GM12878 (cell line): Measurements from ENCODE around the gene VMAC. TPM values are rescaled to one million over a fixed set of nuclear protein-coding genes. Genes with fewer than 3 reads are reported as not detected.

Source experiments
- ATAC-seq: fragments of 200-7000 bp; cut with Tn5 transposase; 3 replicates; pipeline ENCODE4 v1.9.1; 2020; ENCODE audit warnings: mild to moderate bottlenecking, moderate library complexity
- BruUV-seq: library from RNA; stranded (reverse); fragments of 400-500 nt; replicated peaks from 2 replicates; lab custom pipeline; 2021; lab: Mats Ljungman, UMichigan
- CTCF ChIA-PET: fragments of 300-600 bp; sonication (Branson Sonifier 250); formaldehyde crosslinking; extraction: SDS; loops from one replicate; lab custom pipeline; 2021; ENCODE audit warnings: inconsistent platforms; lab: Yijun Ruan, JAX
- POLR2A ChIA-PET: fragments of 350-600 bp; formaldehyde crosslinking; extraction: SDS; loops from one replicate; lab custom pipeline; 2021; ENCODE audit warnings: inconsistent platforms; lab: Charles Lee
- RAD21 ChIA-PET: fragments of 300-600 bp; sonication (Branson Sonifier 250); formaldehyde crosslinking; loops from one replicate; lab custom pipeline; 2023; ENCODE audit warnings: antibody characterized with exemption; ENCODE audit not compliant: unreplicated experiment; lab: Charles Lee
- SMC1A ChIA-PET: fragments of 300-600 bp; sonication (Branson Sonifier 250); formaldehyde crosslinking; loops from one replicate; lab custom pipeline; 2023; ENCODE audit not compliant: unreplicated experiment, uncharacterized antibody; lab: Charles Lee
- DNase-seq: peaks from one replicate; pipeline ENCODE4 v3.0.0-alpha.2; 2011; ENCODE audit warnings: low read depth, low spot score
- FAIRE-seq: peaks from 3 replicates; lab custom pipeline; 2011; peaks lifted over from hg19 to GRCh38; lab: Jason Lieb, UNC
- H2AFZ ChIP-seq: 2 replicates; pipeline ENCODE4 v1.6.0; 2011; ENCODE audit warnings: low read depth, low read length, control low read depth; ENCODE audit not compliant: control insufficient read depth
- H3K27ac ChIP-seq: 2 replicates; pipeline ENCODE4 v1.5.1; 2011; ENCODE audit warnings: control low read depth; ENCODE audit not compliant: control insufficient read depth, insufficient read depth
- H3K27me3 ChIP-seq, 2 experiments: replicated peaks in 1 of 2; 2 replicates each; pipeline versions ENCODE4 v1.6.0 to v1.6.1; 2011; ENCODE audit warnings: low read length in 1 of 2; ENCODE audit not compliant: control insufficient read depth in 2 of 2, insufficient read depth in 2 of 2
- H3K36me3 ChIP-seq, 2 experiments: 2 replicates each; pipeline ENCODE4 v1.5.1; 2011; ENCODE audit warnings: low read length in 1 of 2; ENCODE audit not compliant: control insufficient read depth in 2 of 2, insufficient read depth in 2 of 2
- H3K4me1 ChIP-seq: 2 replicates; pipeline ENCODE4 v1.6.1; 2011; ENCODE audit warnings: mild to moderate bottlenecking, low read length, moderate library complexity, mixed read lengths; ENCODE audit not compliant: control insufficient read depth, insufficient read depth
- H3K4me2 ChIP-seq: 2 replicates; pipeline ENCODE4 v1.6.0; 2011; ENCODE audit warnings: control low read depth; ENCODE audit not compliant: control insufficient read depth, insufficient read depth
- H3K4me3 ChIP-seq: fragments of 200-600 bp; sonication (generic); 2 replicates; pipeline ENCODE4 v1.5.1; 2016
- H3K79me2 ChIP-seq: 2 replicates; pipeline ENCODE4 v1.6.0; 2011; ENCODE audit warnings: low read length; ENCODE audit not compliant: control insufficient read depth, insufficient read depth
- H3K9ac ChIP-seq: 2 replicates; pipeline ENCODE4 v1.8.0; 2011; ENCODE audit warnings: low read length, control low read depth, mixed read lengths; ENCODE audit not compliant: control insufficient read depth, insufficient read depth
- H3K9me3 ChIP-seq: replicated peaks from 3 replicates; pipeline ENCODE4 v1.5.1; 2011; ENCODE audit warnings: mild to moderate bottlenecking, low read length; ENCODE audit not compliant: control insufficient read depth, insufficient read depth
- H4K20me1 ChIP-seq: 2 replicates; pipeline ENCODE4 v1.6.0; 2011; ENCODE audit not compliant: control insufficient read depth, insufficient read depth
- BHLHE40 ChIP-seq, 2 experiments: fragments of 450-650 bp in 1 of 2; IDR thresholded peaks; 2 replicates each; pipeline ENCODE4 v1.6.1; 2011 to 2017; ENCODE audit warnings: low read depth in 2 of 2, borderline replicate concordance in 1 of 2, improper control_type of control experiment in 1 of 2, low read length in 1 of 2, mild to moderate bottlenecking in 1 of 2
- E2F8 ChIP-seq: fragments of 450-650 bp; IDR thresholded peaks from 2 replicates; pipeline ENCODE4 v1.6.1; 2018; ENCODE audit warnings: mild to moderate bottlenecking, low read depth, moderate library complexity; ENCODE audit not compliant: partially characterized antibody
- E4F1 ChIP-seq: fragments of 450-650 bp; IDR thresholded peaks from 2 replicates; pipeline ENCODE4 v1.6.1; 2018; ENCODE audit warnings: borderline replicate concordance, mild to moderate bottlenecking; ENCODE audit not compliant: partially characterized antibody
- JUNB ChIP-seq: IDR thresholded peaks from 2 replicates; pipeline ENCODE4 v1.6.1; 2016; ENCODE audit warnings: antibody characterized with exemption, mild to moderate bottlenecking
- KLF5 ChIP-seq: fragments of 450-650 bp; IDR thresholded peaks from 2 replicates; pipeline ENCODE4 v1.6.1; 2014; ENCODE audit warnings: mild to moderate bottlenecking; ENCODE audit not compliant: partially characterized antibody
- MYC ChIP-seq: IDR thresholded peaks from 2 replicates; pipeline ENCODE4 v1.6.1; 2011; ENCODE audit warnings: mild to moderate bottlenecking, low read length, moderate library complexity, inconsistent platforms; ENCODE audit not compliant: insufficient read depth, insufficient replicate concordance, insufficient read length, severe bottlenecking
- NFYB ChIP-seq: IDR thresholded peaks from 2 replicates; pipeline ENCODE4 v1.6.1; 2011; ENCODE audit warnings: low read depth, mild to moderate bottlenecking, low read length, improper control_type of control experiment, moderate library complexity; ENCODE audit not compliant: insufficient read depth
- NR2C2 ChIP-seq: IDR thresholded peaks from 2 replicates; pipeline ENCODE4 v1.6.1; 2011; ENCODE audit warnings: borderline replicate concordance, low read depth; ENCODE audit not compliant: control insufficient read depth, insufficient read length
- RELB ChIP-seq: fragments of 450-650 bp; IDR thresholded peaks from 2 replicates; pipeline ENCODE4 v1.6.1; 2017; ENCODE audit warnings: low read depth, mild to moderate bottlenecking, moderate library complexity
- USF2 ChIP-seq: IDR thresholded peaks from 2 replicates; pipeline ENCODE4 v1.6.1; 2011; ENCODE audit warnings: low read depth, low read length, improper control_type of control experiment, borderline replicate concordance
- WGBS: methylation state at CpG from one replicate; pipeline ENCODE4 v1.1.6; 2016; ENCODE audit warnings: low lambda C conversion rate; ENCODE audit not compliant: insufficient replicate concordance, insufficient coverage; ENCODE audit errors: missing lambda C conversion rate; 5-methylcytosine and 5-hydroxymethylcytosine counted together
- in situ Hi-C: fragments of 300-500 bp; cut with MboI; formaldehyde crosslinking; loops from 9 replicates; pipeline ENCODE4 v1.14.3; 2018; ENCODE audit warnings: mixed read lengths
- intact Hi-C: fragments of 100-400 bp; cut with micrococcal nuclease; formaldehyde crosslinking; loops from one replicate; pipeline ENCODE4 v1.14.2; 2022; ENCODE audit not compliant: unreplicated experiment
- polyA plus RNA-seq, 11 experiments: library from polyadenylated mRNA; depleted of rRNA in 4 of 11; unstranded in 6 of 11; stranded (reverse) in 5 of 11; fragments of >200 nt; fragmentation: Nextera tagmentation in 4 of 11; fragmentation: Illumina TruSeq in 1 of 11; extraction: Ambion mirVana in 4 of 11; extraction: Trizol in 1 of 11; gene quantifications; 1 replicate in 1 of 11; 2 replicates in 10 of 11; pipeline versions ENCODE4 v1.2.1 to v1.2.3, GENCODE V29; 2011 to 2016; ENCODE audit warnings: inconsistent platforms in 2 of 11, missing spikeins in 2 of 11, low read depth in 1 of 11
- total RNA-seq, 4 experiments: library from RNA; depleted of rRNA in 3 of 4; stranded (reverse); fragments of >200 nt in 3 of 4; fragmentation: Illumina TruSeq in 1 of 4; extraction: Trizol in 1 of 4; gene quantifications; 2 replicates each; pipeline versions ENCODE4 v1.2.1 to v1.2.3, GENCODE V29; 2013 to 2021

Gene VMAC
- total and polyA plus RNA-seq, 10 of the 15 experiments (the other 5 are each of a cell fraction or from before 2014, with no cell fraction given), result 0.18 to 6.8 (median 1.8) TPM

GRCh38 chr19:5950741-5951140 lies 46.1 kb downstream of the VMAC start:
- no peak overlapping the region for H3K9ac ChIP-seq
- POLR2A ChIA-PET, result no interaction called here
- CTCF ChIA-PET, result interaction anchor here (1.2 to 4.0 kb wide), 4 partner anchors 17 to 147 kb away, joined by 3 to 16 read pairs (median 6); partner anchors contain the start of gene RANBP3
- no TSS peak for BruUV-seq
- TF ChIP-seq USF2 (no peak), BHLHE40 (IDR thresholded peaks at IDR 0.05; ENCODE audit: borderline replicate concordance in 1 of 2, low read depth in 2 of 2, low read length in 1 of 2) (no peak), NFYB (no peak), E4F1 (no peak), KLF5 (no peak), JUNB (no peak), RELB (no peak), E2F8 (no peak), NR2C2 (no peak), MYC (no peak)
- TF ChIP-seq, all 136 proteins: peak for 0
- FAIRE-seq (no peak), ATAC-seq (no peak), DNase-seq (no peak)
- peaks cover 20% of the 10 kb centered on the region for H3K4me1 ChIP-seq
- H3K9me3 ChIP-seq, result no peaks in the 10 kb centered on the region
- no peak overlapping the region for H3K4me2 ChIP-seq
- H3K79me2 ChIP-seq, result peaks cover 44% of the 10 kb centered on the region
- H2AFZ ChIP-seq, result no peak overlapping the region
- WGBS, result 81% methylated on average over 3 of the region's 3 CpGs
- H4K20me1 ChIP-seq, result no peaks in the 10 kb centered on the region; the same call in 1 of the 2 replicates
- in situ Hi-C loops (no loop called here), intact Hi-C loops (no loop called here)
- RAD21 ChIA-PET, result no interaction called here
- H3K36me3 ChIP-seq, result peaks cover 11 to 21% of the 10 kb centered on the region in 2 experiments; a peak in 3 of 4 replicates
- no peak overlapping the region for H3K4me3 ChIP-seq
- SMC1A ChIA-PET, result interaction anchor here (1.0 kb wide), 1 partner anchor 18 kb away, joined by 3 read pairs; no protein-coding TSS in a partner anchor
- H3K27me3 ChIP-seq, result no peaks in the 10 kb centered on the region
- no peak overlapping the region for H3K27ac ChIP-seq
